ENCODE results near the gene SPCS2.

- no peak for TF ChIP-seq CTCF (IDR thresholded peaks at IDR 0.05)
- TF ChIP-seq ZFX (IDR thresholded peaks at IDR 0.05; ENCODE audit: borderline replicate concordance) = no peak
Measured at GRCh38 chr11:74980634-74981033, 31.6 kb downstream of the SPCS2 start.
